OCI-LY7 (cell line): ENCODE data around the gene KIF6.

ENCODE experiments used
- EZH2phosphoT487 ChIP-seq: fragments of 200-600 bp; sonication (generic); IDR thresholded peaks from 2 replicates; pipeline ENCODE4 v1.6.1; 2018; ENCODE audit warnings: low read depth, borderline replicate concordance, mild to moderate bottlenecking, mixed run types, antibody characterized with exemption, low read length, moderate library complexity, mixed read lengths
- TF ChIP-seq, protein P1 (sequence below): fragments of 200-600 bp; sonication (generic); conservative IDR thresholded peaks from 2 replicates; pipeline ENCODE4 v1.5.1; 2014; ENCODE audit warnings: mild to moderate bottlenecking, antibody characterized with exemption, low read length, moderate library complexity, mixed read lengths

DNA sequence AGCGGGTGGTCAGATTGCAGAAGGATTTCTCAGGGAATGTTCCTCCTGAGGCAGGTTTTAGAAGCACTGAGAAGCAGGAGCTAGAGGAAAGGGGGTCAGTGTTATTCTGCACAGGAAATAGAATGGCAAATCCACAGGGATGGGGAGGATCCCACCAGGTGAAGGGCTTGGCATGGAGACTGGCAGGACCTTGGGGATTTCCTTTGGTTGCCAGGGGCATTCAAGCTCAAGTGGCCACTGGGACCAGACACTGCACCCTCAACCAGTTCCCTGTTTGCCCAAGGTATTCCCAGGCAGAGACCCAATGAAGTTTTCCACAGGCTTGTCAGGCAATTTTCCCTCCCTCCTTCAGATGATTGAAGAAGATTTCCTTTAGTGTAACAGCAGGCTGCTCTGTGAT lies 279.5 kb downstream of the KIF6 start:
- TF ChIP-seq, protein P1, sequence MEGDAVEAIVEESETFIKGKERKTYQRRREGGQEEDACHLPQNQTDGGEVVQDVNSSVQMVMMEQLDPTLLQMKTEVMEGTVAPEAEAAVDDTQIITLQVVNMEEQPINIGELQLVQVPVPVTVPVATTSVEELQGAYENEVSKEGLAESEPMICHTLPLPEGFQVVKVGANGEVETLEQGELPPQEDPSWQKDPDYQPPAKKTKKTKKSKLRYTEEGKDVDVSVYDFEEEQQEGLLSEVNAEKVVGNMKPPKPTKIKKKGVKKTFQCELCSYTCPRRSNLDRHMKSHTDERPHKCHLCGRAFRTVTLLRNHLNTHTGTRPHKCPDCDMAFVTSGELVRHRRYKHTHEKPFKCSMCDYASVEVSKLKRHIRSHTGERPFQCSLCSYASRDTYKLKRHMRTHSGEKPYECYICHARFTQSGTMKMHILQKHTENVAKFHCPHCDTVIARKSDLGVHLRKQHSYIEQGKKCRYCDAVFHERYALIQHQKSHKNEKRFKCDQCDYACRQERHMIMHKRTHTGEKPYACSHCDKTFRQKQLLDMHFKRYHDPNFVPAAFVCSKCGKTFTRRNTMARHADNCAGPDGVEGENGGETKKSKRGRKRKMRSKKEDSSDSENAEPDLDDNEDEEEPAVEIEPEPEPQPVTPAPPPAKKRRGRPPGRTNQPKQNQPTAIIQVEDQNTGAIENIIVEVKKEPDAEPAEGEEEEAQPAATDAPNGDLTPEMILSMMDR = no peak
- TF ChIP-seq EZH2phosphoT487 = no peak
